Endothelial cell of umbilical vein (primary cell): ENCODE data around the gene NLRC3. TPM values are rescaled to one million over a fixed set of nuclear protein-coding genes. Genes with fewer than 3 reads are reported as not detected.

Experiments used
- BruUV-seq: library from RNA; stranded (reverse); fragments of 400-500 nt; replicated peaks from 2 replicates; lab custom pipeline; 2021; lab: Mats Ljungman, UMichigan
- CTCF ChIA-PET: fragments of 300-600, 350-600 bp; sonication (Branson Sonifier 250); formaldehyde crosslinking; loops from one replicate; lab custom pipeline; 2021; ENCODE audit warnings: antibody characterized with exemption, inconsistent platforms; lab: Charles Lee
- POLR2A ChIA-PET: fragments of 300-600, 350-600 bp; sonication (Branson Sonifier 250); formaldehyde crosslinking; loops from one replicate; lab custom pipeline; 2021; ENCODE audit warnings: antibody characterized with exemption, inconsistent platforms; lab: Charles Lee
- DNase-seq: peaks from one replicate; pipeline ENCODE4 v3.0.0-alpha.2; 2011; ENCODE audit warnings: low read depth, low spot score
- FAIRE-seq: peaks from 2 replicates; lab custom pipeline; 2011; peaks lifted over from hg19 to GRCh38; lab: Jason Lieb, UNC
- H2AFZ ChIP-seq: 2 replicates; pipeline ENCODE4 v1.6.0; 2012; ENCODE audit warnings: low read depth, low read length, control low read depth, inconsistent platforms
- H3K27ac ChIP-seq: 2 replicates; pipeline ENCODE4 v1.5.1; 2011; ENCODE audit warnings: low read depth, mild to moderate bottlenecking, control low read depth, low read length, moderate library complexity; ENCODE audit not compliant: insufficient read depth
- H3K27me3 ChIP-seq, 2 experiments: 2 replicates each; pipeline versions ENCODE4 v1.6.0 to v1.6.1; 2011; ENCODE audit warnings: low read length in 2 of 2, mixed read lengths in 1 of 2; ENCODE audit not compliant: control insufficient read depth in 2 of 2, insufficient read depth in 2 of 2
- H3K36me3 ChIP-seq, 2 experiments: 2 replicates in 1 of 2; 3 replicates in 1 of 2; pipeline ENCODE4 v1.5.1; 2011; ENCODE audit warnings: low read length in 2 of 2, mild to moderate bottlenecking in 1 of 2, moderate library complexity in 1 of 2; ENCODE audit not compliant: control insufficient read depth in 2 of 2, insufficient read depth in 2 of 2; ENCODE audit errors: extremely low read depth in 1 of 2
- H3K4me1 ChIP-seq: 3 replicates; pipeline ENCODE4 v1.5.1; 2011; ENCODE audit warnings: mild to moderate bottlenecking, low read length; ENCODE audit not compliant: control insufficient read depth, insufficient read depth; ENCODE audit errors: extremely low read depth
- H3K4me2 ChIP-seq: 2 replicates; pipeline ENCODE4 v1.6.1; 2011; ENCODE audit warnings: low read length, control low read depth, mixed read lengths; ENCODE audit not compliant: insufficient read depth
- H3K4me3 ChIP-seq, 3 experiments: fragments of 200-600 bp in 1 of 3; sonication (generic), shearing (Covaris generic) in 1 of 3; replicated peaks in 1 of 3; 2 replicates each; pipeline ENCODE4 v1.5.1; 2011 to 2016; ENCODE audit warnings: control low read depth in 3 of 3, low read length in 3 of 3, mild to moderate bottlenecking in 2 of 3, inconsistent platforms in 1 of 3, low read depth in 1 of 3, moderate library complexity in 1 of 3; ENCODE audit not compliant: insufficient read depth in 1 of 3
- H3K79me2 ChIP-seq: 2 replicates; pipeline ENCODE4 v1.6.0; 2012; ENCODE audit warnings: low read length, inconsistent platforms; ENCODE audit not compliant: control insufficient read depth, insufficient read depth
- H3K9ac ChIP-seq: replicated peaks from 2 replicates; pipeline ENCODE3; 2011; ENCODE audit warnings: low read length, control low read depth; ENCODE audit not compliant: insufficient read depth; ENCODE audit errors: extremely low read depth
- H3K9me1 ChIP-seq: replicated peaks from 3 replicates; pipeline ENCODE4 v1.6.0; 2011; ENCODE audit warnings: mild to moderate bottlenecking, low read length; ENCODE audit not compliant: control insufficient read depth, insufficient read depth; ENCODE audit errors: extremely low read depth
- H3K9me3 ChIP-seq: replicated peaks from 2 replicates; pipeline ENCODE4 v1.5.1; 2012; ENCODE audit warnings: low read length, inconsistent platforms; ENCODE audit not compliant: control insufficient read depth, insufficient read depth
- H4K20me1 ChIP-seq: replicated peaks from 2 replicates; pipeline ENCODE3; 2011; ENCODE audit warnings: mild to moderate bottlenecking, low read length; ENCODE audit not compliant: control insufficient read depth, insufficient read depth; ENCODE audit errors: extremely low read depth
- EZH2 ChIP-seq: IDR thresholded peaks from 2 replicates; pipeline ENCODE4 v1.6.1; 2012; ENCODE audit warnings: borderline replicate concordance, low read depth, mild to moderate bottlenecking, moderate library complexity, low read length, inconsistent platforms; ENCODE audit not compliant: severe bottlenecking
- FOS ChIP-seq: IDR thresholded peaks from 2 replicates; pipeline ENCODE4 v1.6.1; 2011; ENCODE audit warnings: mild to moderate bottlenecking, low read length, moderate library complexity, borderline replicate concordance; ENCODE audit not compliant: insufficient read depth
- GATA2 ChIP-seq: IDR thresholded peaks from 2 replicates; pipeline ENCODE4 v1.7.0; 2011; ENCODE audit warnings: low read depth, mild to moderate bottlenecking, moderate library complexity, mixed read lengths, low read length; ENCODE audit not compliant: insufficient read length, insufficient read depth
- JUN ChIP-seq: IDR thresholded peaks from 2 replicates; pipeline ENCODE4 v1.6.1; 2011; ENCODE audit warnings: borderline replicate concordance, low read depth; ENCODE audit not compliant: insufficient read length, insufficient read depth
- MYC ChIP-seq: IDR thresholded peaks from one replicate; pipeline ENCODE4 v1.6.1; 2011; ENCODE audit warnings: mild to moderate bottlenecking, low read depth, low read length
- POLR2A ChIP-seq: IDR thresholded peaks from 2 replicates; pipeline ENCODE4 v1.6.1; 2012; ENCODE audit warnings: low read depth, mild to moderate bottlenecking, control low read depth, low read length
- POLR2AphosphoS5 ChIP-seq: IDR thresholded peaks from 2 replicates; pipeline ENCODE4 v1.6.1; 2012; ENCODE audit warnings: low read depth, mild to moderate bottlenecking, control low read depth, low read length, moderate library complexity; ENCODE audit not compliant: insufficient read depth
- dilution Hi-C: fragments of 300-500 bp; cut with MboI; formaldehyde crosslinking; loops from one replicate; pipeline ENCODE4 v1.15.0; 2019; ENCODE audit warnings: low sequenced_read_pairs; ENCODE audit not compliant: extremely low pct_ligation_motif_present
- intact Hi-C: fragments of 100-400 bp; cut with micrococcal nuclease; formaldehyde crosslinking; loops from one replicate; pipeline ENCODE4 v1.10.0; 2022
- polyA plus RNA-seq, 4 experiments: library from polyadenylated mRNA; depleted of rRNA in 3 of 4; stranded (reverse) in 3 of 4; unstranded in 1 of 4; fragments of >200 nt; gene quantifications; 2 replicates each; pipeline versions ENCODE4 v1.2.1 to v1.2.3, GENCODE V29; 2011 to 2012; ENCODE audit warnings: missing spikeins in 1 of 4
- total RNA-seq: library from RNA; stranded (reverse); gene quantifications from 2 replicates; pipeline ENCODE4 v1.2.3, GENCODE V29; 2021
- TF ChIP-seq, protein P1 (sequence below): IDR thresholded peaks from 2 replicates; pipeline ENCODE4 v1.6.1; 2011; ENCODE audit not compliant: insufficient read depth, insufficient read length
- TF ChIP-seq, protein P2 (sequence below), 2 donors: IDR thresholded peaks; 1 replicate in 1 of 2; 2 replicates in 1 of 2; pipeline ENCODE4 v1.5.1; 2011; ENCODE audit warnings: low read length in 2 of 2, mild to moderate bottlenecking in 2 of 2, moderate library complexity in 2 of 2, control low read depth in 1 of 2, inconsistent platforms in 1 of 2, low read depth in 1 of 2; ENCODE audit not compliant: insufficient read depth in 1 of 2; ENCODE audit errors: extremely low read depth in 1 of 2

Gene NLRC3
- total and polyA plus RNA-seq, 2 donors (not counting 3 experiments of a cell fraction or from before 2014, with no cell fraction given), result 0.84 to 3.4 TPM

DNA sequence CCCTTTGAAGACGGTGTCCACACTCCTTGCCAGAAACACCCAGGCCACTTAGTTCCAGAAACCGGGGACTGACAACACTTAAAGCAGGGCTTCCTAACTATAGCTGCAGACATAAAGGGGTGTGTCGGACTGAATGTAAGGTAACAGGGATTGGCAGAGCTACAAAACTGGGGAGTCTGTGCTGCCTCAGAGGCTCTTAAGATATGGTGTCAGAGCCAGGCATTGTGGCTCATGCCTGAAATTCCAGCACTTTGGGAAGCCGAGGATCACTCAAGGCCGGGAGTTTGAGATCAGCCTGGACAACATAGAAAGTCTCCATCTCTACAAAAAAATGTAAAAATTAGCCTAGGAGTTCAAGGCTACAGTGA, 14.2 kb upstream of the NLRC3 start:
- CTCF ChIA-PET, result no interaction called here
- intact Hi-C loops, result no loop called here

More for the DNA sequence above, 14.2 kb upstream of the NLRC3 start:
- Histone ChIP-seq H3K9me1 (no peaks in the 10 kb centered on the region), H3K9ac (no peak overlapping the region), H3K36me3 (no peaks in the 10 kb centered on the region), H4K20me1 (no peaks in the 10 kb centered on the region), H3K79me2 (no peaks in the 10 kb centered on the region), H2AFZ (no peak overlapping the region), H3K4me2 (no peak overlapping the region), H3K27me3 (no peaks in the 10 kb centered on the region), H3K27ac (no peak overlapping the region), H3K4me1 (no peaks in the 10 kb centered on the region), H3K4me3 (no peak overlapping the region), H3K9me3 (no peaks in the 10 kb centered on the region)
- BruUV-seq, result no TSS peak
- dilution Hi-C loops, result no loop called here
- no peak for TF ChIP-seq FOS
- TF ChIP-seq, protein P1, sequence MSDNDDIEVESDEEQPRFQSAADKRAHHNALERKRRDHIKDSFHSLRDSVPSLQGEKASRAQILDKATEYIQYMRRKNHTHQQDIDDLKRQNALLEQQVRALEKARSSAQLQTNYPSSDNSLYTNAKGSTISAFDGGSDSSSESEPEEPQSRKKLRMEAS, result no peak
- TF ChIP-seq EZH2, result no peak
- no peak for TF ChIP-seq GATA2
- TF ChIP-seq JUN, result no peak
- TF ChIP-seq POLR2AphosphoS5, result no peak
- no peak for TF ChIP-seq MYC
- TF ChIP-seq POLR2A, result no peak
- TF ChIP-seq, protein P2, sequence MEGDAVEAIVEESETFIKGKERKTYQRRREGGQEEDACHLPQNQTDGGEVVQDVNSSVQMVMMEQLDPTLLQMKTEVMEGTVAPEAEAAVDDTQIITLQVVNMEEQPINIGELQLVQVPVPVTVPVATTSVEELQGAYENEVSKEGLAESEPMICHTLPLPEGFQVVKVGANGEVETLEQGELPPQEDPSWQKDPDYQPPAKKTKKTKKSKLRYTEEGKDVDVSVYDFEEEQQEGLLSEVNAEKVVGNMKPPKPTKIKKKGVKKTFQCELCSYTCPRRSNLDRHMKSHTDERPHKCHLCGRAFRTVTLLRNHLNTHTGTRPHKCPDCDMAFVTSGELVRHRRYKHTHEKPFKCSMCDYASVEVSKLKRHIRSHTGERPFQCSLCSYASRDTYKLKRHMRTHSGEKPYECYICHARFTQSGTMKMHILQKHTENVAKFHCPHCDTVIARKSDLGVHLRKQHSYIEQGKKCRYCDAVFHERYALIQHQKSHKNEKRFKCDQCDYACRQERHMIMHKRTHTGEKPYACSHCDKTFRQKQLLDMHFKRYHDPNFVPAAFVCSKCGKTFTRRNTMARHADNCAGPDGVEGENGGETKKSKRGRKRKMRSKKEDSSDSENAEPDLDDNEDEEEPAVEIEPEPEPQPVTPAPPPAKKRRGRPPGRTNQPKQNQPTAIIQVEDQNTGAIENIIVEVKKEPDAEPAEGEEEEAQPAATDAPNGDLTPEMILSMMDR (IDR thresholded peaks at IDR 0.05; ENCODE audit: extremely low read depth in 1 of 2, insufficient read depth in 1 of 2, low read depth in 1 of 2, low read length in 2 of 2), result no peak
- POLR2A ChIA-PET, result no interaction called here
- no peak for FAIRE-seq
- no peak for DNase-seq
